ENCODE data around the gene GOSR1.

DNA sequence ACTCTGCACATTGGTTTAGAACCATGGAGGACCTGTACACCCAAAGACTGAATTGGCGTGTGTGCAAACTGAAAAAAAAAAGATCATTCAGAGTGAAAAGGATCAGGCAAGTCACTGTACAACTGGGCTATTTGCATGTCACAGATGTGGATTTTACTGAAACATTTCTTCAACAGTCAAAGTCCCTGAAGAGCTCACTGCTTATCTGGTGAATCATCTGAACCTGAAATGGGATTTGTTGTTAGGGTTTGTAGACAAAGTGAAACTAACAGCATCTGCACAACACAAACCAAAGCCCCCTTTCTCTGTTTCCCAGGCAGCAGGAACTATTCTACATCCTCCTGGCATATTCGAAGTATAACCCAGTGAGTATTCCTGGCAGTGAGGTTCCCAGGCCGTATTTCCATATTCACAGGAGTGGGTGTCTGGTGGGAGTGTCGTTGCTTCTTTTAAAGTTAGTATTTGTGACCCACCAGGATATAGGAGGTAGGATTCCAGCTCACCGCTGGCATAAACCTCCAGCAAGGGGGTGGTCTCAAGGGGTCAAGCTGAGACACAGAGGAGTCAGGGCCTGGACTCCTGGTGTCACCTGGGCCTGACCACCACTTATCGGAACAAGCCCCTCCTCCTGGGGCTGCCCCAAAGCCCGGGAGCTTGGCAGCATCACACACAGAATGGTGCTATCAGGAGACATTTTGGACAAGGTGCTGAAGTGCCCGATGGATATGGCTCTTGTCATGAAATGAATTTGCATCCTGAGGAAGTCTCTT lies 80.9 kb downstream of the GOSR1 start:
- TF ChIP-seq, protein P1, sequence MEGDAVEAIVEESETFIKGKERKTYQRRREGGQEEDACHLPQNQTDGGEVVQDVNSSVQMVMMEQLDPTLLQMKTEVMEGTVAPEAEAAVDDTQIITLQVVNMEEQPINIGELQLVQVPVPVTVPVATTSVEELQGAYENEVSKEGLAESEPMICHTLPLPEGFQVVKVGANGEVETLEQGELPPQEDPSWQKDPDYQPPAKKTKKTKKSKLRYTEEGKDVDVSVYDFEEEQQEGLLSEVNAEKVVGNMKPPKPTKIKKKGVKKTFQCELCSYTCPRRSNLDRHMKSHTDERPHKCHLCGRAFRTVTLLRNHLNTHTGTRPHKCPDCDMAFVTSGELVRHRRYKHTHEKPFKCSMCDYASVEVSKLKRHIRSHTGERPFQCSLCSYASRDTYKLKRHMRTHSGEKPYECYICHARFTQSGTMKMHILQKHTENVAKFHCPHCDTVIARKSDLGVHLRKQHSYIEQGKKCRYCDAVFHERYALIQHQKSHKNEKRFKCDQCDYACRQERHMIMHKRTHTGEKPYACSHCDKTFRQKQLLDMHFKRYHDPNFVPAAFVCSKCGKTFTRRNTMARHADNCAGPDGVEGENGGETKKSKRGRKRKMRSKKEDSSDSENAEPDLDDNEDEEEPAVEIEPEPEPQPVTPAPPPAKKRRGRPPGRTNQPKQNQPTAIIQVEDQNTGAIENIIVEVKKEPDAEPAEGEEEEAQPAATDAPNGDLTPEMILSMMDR (IDR thresholded peaks at IDR 0.05), result no peak
- TF ChIP-seq POLR2A (IDR thresholded peaks at IDR 0.05), result no peak
- TF ChIP-seq POLR2AphosphoS5 (IDR thresholded peaks at IDR 0.05), result no peak
- no peak for TF ChIP-seq EP300 (IDR thresholded peaks at IDR 0.05)
